NCI-H146 (cell line): ENCODE data around the gene ZNF587B.
"Not testable (repeated sequence)": the region's sequence is repeated elsewhere in the genome, so short reads cannot be mapped to it uniquely, and the experiment has no call there.

Experiments used
- DNase-seq: peaks from one replicate; lab custom pipeline; 2025; lab: John Stamatoyannopoulos, UW

Gene ZNF587B

GRCh38 chr19:57830071-57830602, at the start of gene ZNF587B:
ZNF587B (plus strand) TSS chr19:57830299; CDS start chr19:57830529, 230 bp downstream.
- no peak for DNase-seq

DNA sequence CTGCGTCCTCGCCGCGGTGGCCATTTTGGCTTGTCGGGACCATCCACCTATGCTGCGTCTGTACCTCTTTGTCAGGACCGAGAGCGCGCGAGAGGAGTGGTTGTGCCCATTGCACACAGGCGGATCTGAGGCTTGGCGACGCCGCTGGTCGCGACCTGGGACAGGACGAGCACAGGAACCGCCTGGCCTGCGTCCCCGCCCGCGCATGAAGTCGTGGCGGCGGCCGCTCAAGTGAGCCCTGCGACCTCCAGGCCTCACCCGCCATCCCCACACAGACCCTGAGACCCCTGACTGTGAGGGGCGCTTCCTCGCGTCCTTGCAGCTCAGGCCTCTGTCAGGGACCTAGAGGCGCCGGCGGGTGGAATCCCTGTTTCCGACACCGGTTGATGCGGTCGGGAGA, 43.8 kb upstream of the ZNF587B start:
- no peak for DNase-seq

DNA sequence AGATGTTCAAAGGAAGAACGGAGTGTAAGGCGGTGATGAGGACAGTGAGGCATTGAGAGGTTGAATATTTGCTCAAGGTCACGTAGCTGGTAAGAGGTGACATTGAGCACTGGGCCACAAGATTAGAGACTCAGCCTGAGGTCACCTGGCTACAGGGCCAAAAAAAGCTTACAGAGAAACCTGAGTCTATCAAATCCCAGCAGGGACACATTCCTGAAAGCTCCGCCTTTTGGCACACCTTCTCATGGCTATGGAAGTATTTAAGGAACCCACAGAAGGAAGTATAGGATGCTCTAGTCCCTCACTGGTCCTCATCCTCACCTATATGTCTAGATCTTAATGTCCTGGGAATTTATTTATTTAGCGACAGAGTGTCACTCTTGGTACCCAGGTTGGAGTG, 43.2 kb upstream of the ZNF587B start:
- DNase-seq, result no peak

- no peak for DNase-seq
These were observed 41.9 kb upstream of the ZNF587B start for GRCh38 chr19:57788114-57788692.

DNA sequence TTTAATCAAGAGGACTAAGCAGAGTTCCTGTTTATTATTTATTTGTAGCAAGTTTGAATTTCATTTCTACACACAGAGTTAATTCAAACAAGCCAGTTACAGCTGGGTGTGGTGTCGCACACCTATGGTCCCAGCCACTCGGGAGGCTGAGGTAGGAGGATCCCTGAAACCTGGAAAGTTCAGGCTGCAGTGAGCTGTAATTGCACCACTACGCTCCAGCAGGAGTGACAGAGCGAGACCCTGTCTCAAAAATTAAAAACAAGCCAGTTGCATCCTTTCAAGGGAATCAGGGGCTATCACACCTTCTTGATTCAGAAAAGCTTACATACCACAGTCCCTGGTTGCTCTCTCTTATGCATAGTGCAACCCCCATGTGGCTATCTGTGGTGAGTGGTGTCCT, 40.8 kb upstream of the ZNF587B start:
- DNase-seq, result no peak

DNA sequence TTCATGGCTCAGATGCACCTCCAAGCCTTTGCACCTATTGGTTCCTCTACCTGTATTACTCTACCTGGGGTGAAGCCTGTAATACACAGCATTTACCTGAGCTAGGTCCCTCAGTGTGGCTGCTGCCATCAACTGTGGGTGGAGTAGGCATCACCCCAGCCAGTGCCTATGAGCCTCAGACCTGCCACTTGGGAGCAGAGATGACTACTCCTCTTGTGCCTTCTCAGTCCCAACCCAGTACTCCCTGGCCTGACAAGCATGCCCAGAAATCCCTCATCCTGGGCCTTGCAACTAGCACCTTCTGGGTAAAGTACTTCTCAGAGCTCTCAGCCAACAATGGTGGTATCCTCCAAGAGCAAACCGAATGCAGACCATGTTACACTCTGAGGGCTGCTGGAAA, 33.5 kb upstream of the ZNF587B start:
- not testable (repeated sequence) for DNase-seq

DNA sequence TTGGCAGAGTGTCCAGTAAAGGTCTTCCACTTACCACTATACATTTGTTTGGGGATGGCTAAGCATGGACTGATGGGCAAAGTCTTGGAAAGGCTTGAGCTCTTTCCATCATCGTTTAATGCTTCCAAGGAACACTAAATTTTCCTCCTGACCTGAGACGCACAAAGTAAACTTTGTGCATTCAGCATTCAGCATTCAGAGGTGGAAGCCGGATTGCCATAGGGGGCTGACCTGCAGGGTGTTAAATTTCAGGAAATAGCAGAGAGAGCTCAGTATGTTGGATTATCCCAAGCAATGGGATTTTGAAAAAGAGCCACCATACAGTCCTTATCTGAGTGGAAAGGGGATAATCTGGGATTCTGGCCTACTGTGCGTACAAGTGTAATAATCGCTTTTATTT, 29.4 kb upstream of the ZNF587B start:
- no peak for DNase-seq

DNA sequence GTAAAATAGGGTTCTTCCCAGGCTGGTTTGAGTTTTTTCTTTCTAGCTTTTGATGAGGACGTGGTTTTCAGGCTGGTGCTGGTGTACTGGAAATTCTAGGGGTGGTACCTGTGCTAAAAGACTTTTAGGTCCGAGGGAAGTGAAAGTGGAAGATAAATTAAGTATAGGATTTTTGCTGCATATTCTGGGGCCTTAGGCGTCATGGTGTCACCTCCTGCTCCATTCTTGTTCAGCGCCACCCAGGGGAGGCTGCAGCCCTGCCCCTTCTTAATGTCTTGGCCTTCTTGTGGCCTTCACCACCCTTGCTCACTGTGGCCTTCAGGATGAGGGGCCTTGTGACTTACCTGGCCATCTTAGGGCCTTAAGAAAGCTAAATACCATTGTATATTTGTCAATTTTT, 27.8 kb upstream of the ZNF587B start:
- no peak for DNase-seq

DNA sequence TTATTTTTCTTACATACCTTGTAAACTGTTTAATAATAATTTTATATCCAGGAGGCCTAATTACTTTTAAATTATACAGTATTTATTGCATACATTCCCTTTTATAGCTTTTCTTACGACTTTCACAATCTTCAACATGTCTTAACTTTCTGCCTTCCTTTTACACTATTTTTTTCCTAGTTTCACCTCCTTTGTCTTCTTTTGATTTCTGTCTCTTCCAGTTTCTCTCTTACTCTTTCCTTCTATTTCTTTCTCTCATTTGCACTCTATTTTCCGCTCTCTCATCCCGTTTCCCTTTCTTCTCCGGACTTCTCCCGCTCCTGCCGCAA, 26.9 kb upstream of the ZNF587B start:
- DNase-seq, result no peak

DNA sequence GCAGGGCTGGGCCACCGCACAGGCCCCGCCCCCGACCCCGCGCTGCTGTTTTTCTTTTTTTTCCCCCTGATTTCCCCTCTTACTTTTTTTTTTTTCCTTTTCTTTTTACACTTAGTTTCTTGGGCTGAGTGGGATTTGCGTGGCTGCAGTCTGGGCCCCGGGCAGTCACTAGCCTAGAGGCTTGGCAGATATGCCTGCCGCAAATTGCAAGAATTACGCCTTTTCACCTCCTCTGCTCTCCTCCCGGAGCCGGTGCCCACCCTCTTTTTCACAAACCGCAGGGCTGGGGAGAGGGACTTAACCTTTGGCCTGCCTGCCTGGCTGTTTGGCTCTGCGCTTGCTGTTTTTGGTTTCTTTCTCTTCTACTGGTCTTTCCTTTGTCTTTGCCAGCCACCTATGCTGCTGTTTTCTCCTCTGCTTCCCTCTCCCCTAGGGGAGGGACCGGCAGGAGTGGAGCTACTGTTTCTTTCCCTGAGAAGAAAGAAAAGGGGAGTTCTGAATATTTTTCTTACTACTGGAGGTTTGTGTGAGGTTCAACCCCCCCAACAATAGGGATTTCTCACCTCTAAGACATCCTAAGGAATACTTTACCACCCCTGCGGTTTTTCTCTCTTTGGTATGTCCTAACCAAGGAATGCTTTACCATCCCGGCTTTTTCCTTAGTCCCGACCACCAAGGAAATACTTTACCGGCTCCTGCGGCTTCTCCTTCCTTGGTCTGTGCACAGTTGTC, 26.3 kb upstream of the ZNF587B start:
- DNase-seq, result peak; percentile 32

DNA sequence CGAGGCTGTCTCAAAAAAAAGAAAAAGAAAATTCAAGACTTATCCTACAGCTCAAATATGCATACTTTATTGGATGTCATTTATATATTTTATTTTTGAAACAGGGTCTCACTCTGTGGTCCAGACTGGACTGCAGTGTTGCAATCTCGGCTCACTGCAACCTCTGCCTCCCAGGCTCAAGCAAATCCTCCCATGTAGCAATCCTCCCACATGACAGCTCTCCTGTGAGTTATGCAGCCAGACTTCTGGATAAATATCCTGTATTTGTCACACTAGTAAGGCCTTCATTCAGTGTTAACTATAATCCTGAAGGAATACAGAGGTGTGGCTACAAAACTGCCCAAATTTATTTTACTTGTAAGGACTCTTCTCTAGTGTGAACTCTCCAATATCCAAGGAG, 22.6 kb upstream of the ZNF587B start:
- no peak for DNase-seq

- DNase-seq, result not testable (repeated sequence)
These were observed 19.4 kb upstream of the ZNF587B start for GRCh38 chr19:57810410-57811295.

DNA sequence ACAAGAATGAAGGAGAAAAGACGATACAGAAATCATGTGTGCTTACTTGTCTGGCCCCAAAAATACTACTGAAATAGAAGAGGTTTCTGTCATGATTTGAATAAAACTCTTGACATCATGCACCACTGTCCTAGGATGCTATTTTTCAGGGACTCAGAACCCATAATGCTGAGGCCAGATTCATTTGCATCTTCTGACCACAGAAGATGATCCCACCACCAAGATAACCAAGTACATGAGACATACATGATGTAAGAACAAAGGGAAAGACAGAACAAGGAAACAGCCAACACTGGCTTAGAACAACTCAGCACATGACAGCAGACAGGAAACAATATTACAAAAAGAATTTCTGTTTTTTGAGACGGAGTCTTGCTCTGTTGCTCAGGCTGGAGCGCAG, 17.9 kb upstream of the ZNF587B start:
- no peak for DNase-seq

GRCh38 chr19:57812975-57813820, 16.9 kb upstream of the ZNF587B start:
- not testable (repeated sequence) for DNase-seq

DNA sequence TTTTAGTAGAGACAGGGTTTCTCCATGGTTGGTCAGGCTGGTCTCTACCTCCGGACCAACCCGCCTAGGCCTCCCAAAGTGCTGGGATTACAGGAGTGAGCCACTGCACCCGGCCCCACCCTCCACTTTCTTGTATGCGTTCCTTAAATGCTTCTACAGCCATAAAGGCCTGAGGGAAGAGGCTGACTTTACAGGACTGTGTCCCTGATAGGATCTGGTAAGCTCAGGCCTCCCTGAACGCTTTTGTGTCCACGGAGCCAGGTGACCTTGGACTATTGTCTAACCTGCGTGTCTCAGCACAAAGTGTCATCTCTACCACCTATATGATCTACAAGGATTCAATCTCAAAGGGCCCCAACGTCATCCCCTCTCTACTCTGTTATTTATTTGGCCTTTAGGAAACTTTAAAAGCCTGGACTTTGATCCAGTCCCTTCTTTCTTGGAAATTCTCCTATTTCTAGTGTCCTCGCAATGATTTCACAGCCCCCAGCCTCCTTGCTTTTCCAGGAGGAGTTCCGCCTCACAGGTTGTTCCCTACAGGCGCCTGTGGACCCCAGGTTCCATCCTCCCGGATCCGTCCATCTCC, 16.1 kb upstream of the ZNF587B start:
- DNase-seq, result peak; percentile 33

DNA sequence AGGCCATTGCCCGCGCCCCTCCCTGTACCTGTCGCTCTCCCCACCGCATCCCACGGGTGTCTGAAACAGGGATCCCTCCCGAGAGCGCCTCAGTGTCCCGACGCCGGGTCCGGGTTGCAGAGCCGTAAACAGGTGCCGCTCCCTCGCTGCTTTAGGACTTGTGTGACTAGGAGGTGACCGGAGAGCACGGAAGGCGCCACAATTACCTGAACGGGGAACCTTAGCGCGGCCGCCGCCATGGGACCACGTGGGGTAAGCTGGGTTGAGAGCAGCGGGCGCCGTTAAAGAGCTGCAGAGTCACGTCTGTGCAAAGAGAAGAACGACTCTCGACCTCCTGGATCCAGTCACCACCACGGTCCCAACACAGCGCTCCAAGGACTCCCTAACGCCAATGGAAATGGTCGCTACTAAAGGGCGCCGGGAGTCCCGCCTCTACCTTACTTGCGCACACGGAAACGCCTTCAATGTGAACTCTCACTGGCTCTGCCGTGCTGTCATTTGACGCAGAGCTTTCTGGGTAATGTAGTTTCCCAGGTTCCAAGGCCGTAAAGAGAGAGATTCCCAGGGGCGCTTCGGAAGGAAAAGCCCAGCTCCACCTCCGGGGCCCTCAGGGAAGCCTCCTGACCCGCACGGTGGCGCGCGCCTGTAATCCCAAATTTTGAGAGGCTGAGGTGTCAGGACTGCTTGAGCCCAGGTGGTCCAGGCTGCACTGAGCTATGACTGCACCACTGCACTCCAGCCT, 15.4 kb upstream of the ZNF587B start, which contains the start of gene ZNF552:
ZNF552 (minus strand) TSS at position 409 of the 742 bp plus-strand sequence; CDS start at position 239, 170 bp downstream.
- DNase-seq, result peak; percentile 96

GRCh38 chr19:57815247-57816075, 14.6 kb upstream of the ZNF587B start:
- DNase-seq, result no peak

DNA sequence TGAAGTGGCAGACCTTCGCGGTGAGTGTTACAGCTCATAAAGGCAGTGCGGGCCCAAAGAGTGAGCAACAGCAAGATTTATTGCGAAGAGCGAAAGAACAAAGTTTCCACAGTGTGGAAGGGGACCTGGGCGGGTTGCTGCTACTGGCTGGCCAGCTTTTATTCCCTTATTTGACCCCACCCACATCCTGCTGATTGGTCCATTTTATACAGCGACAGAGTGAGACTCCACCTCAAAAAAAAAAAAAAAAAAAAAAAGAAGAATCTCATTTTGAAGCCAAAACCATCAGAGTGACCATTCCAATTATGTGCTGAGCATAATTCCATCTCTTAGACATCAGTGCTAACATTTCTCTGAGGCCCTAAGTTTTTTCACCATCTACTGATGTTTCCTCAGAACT, 13.4 kb upstream of the ZNF587B start:
- DNase-seq, result no peak

GRCh38 chr19:57817976-57818375, 12.1 kb upstream of the ZNF587B start:
- DNase-seq, result no peak

DNA sequence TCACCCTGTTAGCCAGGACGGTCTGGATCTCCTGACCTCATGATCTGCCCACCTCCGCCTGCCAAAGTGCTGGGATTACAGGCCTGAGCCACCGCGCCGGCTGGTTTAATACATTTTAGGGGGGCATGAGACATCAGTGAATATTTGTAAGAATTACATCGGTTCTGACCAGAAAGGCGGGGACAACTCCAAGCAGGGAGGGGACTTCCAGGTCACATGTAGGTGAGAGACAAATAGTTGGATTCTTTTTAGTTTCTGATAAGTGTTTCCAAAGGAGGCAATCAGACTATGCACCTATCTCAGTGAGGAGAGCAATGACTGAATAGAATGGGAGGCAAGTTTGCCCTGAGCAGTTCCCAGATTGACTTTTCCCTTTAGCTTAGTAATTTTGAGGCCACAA, 11.7 kb upstream of the ZNF587B start:
- no peak for DNase-seq
